ENCODE data around the gene NOPCHAP1.

DNA sequence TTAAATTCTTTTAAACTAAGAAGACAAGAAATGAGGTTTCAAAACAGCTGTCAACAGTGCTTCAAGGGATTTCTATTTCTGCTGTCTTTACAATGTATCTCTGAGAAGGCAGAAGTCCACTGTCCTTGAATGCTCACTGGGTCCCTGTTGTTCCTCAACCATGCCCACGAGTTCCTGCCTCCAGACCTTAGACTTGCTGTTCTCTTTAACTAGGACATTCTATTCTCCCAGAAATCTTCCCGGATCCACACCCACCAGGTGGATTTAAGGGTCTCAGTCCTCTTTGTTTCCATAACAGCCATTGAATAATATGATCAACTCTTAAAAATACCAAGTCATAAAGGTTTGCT, 21.3 kb upstream of the NOPCHAP1 start:
- TF ChIP-seq, protein P1, sequence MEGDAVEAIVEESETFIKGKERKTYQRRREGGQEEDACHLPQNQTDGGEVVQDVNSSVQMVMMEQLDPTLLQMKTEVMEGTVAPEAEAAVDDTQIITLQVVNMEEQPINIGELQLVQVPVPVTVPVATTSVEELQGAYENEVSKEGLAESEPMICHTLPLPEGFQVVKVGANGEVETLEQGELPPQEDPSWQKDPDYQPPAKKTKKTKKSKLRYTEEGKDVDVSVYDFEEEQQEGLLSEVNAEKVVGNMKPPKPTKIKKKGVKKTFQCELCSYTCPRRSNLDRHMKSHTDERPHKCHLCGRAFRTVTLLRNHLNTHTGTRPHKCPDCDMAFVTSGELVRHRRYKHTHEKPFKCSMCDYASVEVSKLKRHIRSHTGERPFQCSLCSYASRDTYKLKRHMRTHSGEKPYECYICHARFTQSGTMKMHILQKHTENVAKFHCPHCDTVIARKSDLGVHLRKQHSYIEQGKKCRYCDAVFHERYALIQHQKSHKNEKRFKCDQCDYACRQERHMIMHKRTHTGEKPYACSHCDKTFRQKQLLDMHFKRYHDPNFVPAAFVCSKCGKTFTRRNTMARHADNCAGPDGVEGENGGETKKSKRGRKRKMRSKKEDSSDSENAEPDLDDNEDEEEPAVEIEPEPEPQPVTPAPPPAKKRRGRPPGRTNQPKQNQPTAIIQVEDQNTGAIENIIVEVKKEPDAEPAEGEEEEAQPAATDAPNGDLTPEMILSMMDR (IDR thresholded peaks at IDR 0.05): no peak
- TF ChIP-seq POLR2AphosphoS5 (IDR thresholded peaks at IDR 0.05): no peak
- no peak for TF ChIP-seq EP300 (IDR thresholded peaks at IDR 0.05)
- TF ChIP-seq POLR2A (IDR thresholded peaks at IDR 0.05): no peak

All from stomach (tissue), 4 donors.